H9 (cell line): ENCODE results near the gene APOBEC3A. TPM values are rescaled to one million over a fixed set of nuclear protein-coding genes. Genes with fewer than 3 reads are reported as not detected.
A peak's percentile ranks its signal among the peaks of the same experiment; 100 is the strongest.

ENCODE experiments used
- DNase-seq: peaks from one replicate; pipeline ENCODE4 v3.0.0-alpha.2; 2017
- H2AFZ ChIP-seq: one replicate; pipeline ENCODE4 v1.6.1; 2013; ENCODE audit warnings: mild to moderate bottlenecking, low read length, control low read depth, moderate library complexity
- H2AK5ac ChIP-seq: 2 replicates; pipeline ENCODE4 v1.6.1; 2013; ENCODE audit warnings: low read length, control low read depth, mixed read lengths; ENCODE audit not compliant: insufficient read length
- H2BK120ac ChIP-seq: one replicate; pipeline ENCODE4 v1.6.1; 2013; ENCODE audit warnings: low read depth, mild to moderate bottlenecking, low read length, control low read depth, inconsistent platforms; ENCODE audit not compliant: poor library complexity, severe bottlenecking
- H2BK12ac ChIP-seq: 2 replicates; pipeline ENCODE4 v1.6.1; 2013; ENCODE audit warnings: low read length, control low read depth, mixed read lengths, low read depth; ENCODE audit not compliant: insufficient read length
- H2BK15ac ChIP-seq: 2 replicates; pipeline ENCODE4 v1.6.1; 2013; ENCODE audit warnings: low read depth, low read length, control low read depth
- H2BK20ac ChIP-seq: one replicate; pipeline ENCODE4 v1.6.1; 2013; ENCODE audit warnings: low read depth, mild to moderate bottlenecking, low read length, control low read depth, inconsistent platforms; ENCODE audit not compliant: poor library complexity, severe bottlenecking
- H2BK5ac ChIP-seq: 2 replicates; pipeline ENCODE4 v1.6.1; 2013; ENCODE audit warnings: low read length, control low read depth, mixed read lengths; ENCODE audit not compliant: insufficient read length
- H3K14ac ChIP-seq: 2 replicates; pipeline ENCODE4 v1.6.1; 2013; ENCODE audit warnings: low read length, control low read depth; ENCODE audit not compliant: insufficient read depth
- H3K18ac ChIP-seq: 2 replicates; pipeline ENCODE4 v1.6.1; 2013; ENCODE audit warnings: low read depth, mild to moderate bottlenecking, mixed read lengths, low read length, control low read depth; ENCODE audit not compliant: insufficient read length
- H3K23ac ChIP-seq: 2 replicates; pipeline ENCODE4 v1.6.1; 2013; ENCODE audit warnings: low read length, control low read depth, mixed read lengths, low read depth; ENCODE audit not compliant: insufficient read length
- H3K23me2 ChIP-seq: 2 replicates; pipeline ENCODE4 v1.6.1; 2013; ENCODE audit warnings: low read depth, mild to moderate bottlenecking, mixed read lengths, low read length, control low read depth; ENCODE audit not compliant: insufficient read length, poor library complexity, severe bottlenecking
- H3K27ac ChIP-seq: 2 replicates; pipeline ENCODE4 v1.5.1; 2013; ENCODE audit warnings: low read length, control low read depth, mixed read lengths, low read depth; ENCODE audit not compliant: insufficient read length
- H3K27me3 ChIP-seq: 2 replicates; pipeline ENCODE4 v1.6.1; 2013; ENCODE audit warnings: low read length, control low read depth, inconsistent platforms; ENCODE audit not compliant: insufficient read depth
- H3K4ac ChIP-seq: 2 replicates; pipeline ENCODE4 v1.6.1; 2013; ENCODE audit warnings: low read depth, mild to moderate bottlenecking, control low read depth, inconsistent platforms, low read length, moderate library complexity
- H3K4me1 ChIP-seq: 2 replicates; pipeline ENCODE4 v1.6.1; 2013; ENCODE audit warnings: low read length, control low read depth, inconsistent platforms; ENCODE audit not compliant: insufficient read depth
- H3K4me2 ChIP-seq: 2 replicates; pipeline ENCODE4 v1.6.1; 2013; ENCODE audit warnings: low read length, control low read depth, mixed read lengths; ENCODE audit not compliant: insufficient read length, insufficient read depth
- H3K56ac ChIP-seq: 2 replicates; pipeline ENCODE4 v1.6.1; 2013; ENCODE audit warnings: low read depth, mild to moderate bottlenecking, mixed read lengths, low read length, control low read depth; ENCODE audit not compliant: insufficient read length
- H3K79me1 ChIP-seq: 2 replicates; pipeline ENCODE4 v1.6.1; 2013; ENCODE audit warnings: low read depth, mild to moderate bottlenecking, moderate library complexity, low read length, control low read depth, inconsistent platforms; ENCODE audit not compliant: insufficient read depth, poor library complexity, severe bottlenecking
- H3K79me2 ChIP-seq: 2 replicates; pipeline ENCODE4 v1.6.1; 2013; ENCODE audit warnings: low read length, control low read depth, inconsistent platforms; ENCODE audit not compliant: insufficient read depth
- H3K9ac ChIP-seq: 2 replicates; pipeline ENCODE4 v1.6.1; 2013; ENCODE audit warnings: low read length, control low read depth, mixed read lengths; ENCODE audit not compliant: insufficient read length; ENCODE audit errors: extremely low read depth
- H3K9me3 ChIP-seq: one replicate; pipeline ENCODE4 v1.6.1; 2013; ENCODE audit warnings: low read depth, low read length, inconsistent platforms; ENCODE audit not compliant: control insufficient read depth
- H3T11ph ChIP-seq: one replicate; pipeline ENCODE4 v1.6.1; 2013; ENCODE audit warnings: mild to moderate bottlenecking, low read length, control low read depth, inconsistent platforms
- H4K20me1 ChIP-seq: one replicate; pipeline ENCODE4 v1.6.1; 2013; ENCODE audit not compliant: control insufficient read depth, insufficient read length, insufficient read depth
- H4K5ac ChIP-seq: 2 replicates; pipeline ENCODE4 v1.6.1; 2013; ENCODE audit warnings: low read depth, mild to moderate bottlenecking, mixed read lengths, low read length, control low read depth; ENCODE audit not compliant: insufficient read length
- H4K8ac ChIP-seq: replicated peaks from 2 replicates; pipeline ENCODE4 v1.6.1; 2013; ENCODE audit warnings: low read length, control low read depth, mixed read lengths, low read depth; ENCODE audit not compliant: insufficient read length
- H4K91ac ChIP-seq: 2 replicates; pipeline ENCODE4 v1.6.1; 2013; ENCODE audit warnings: low read depth, mild to moderate bottlenecking, moderate library complexity, mixed read lengths, low read length, control low read depth; ENCODE audit not compliant: insufficient read length
- H3K27ac Mint-ChIP-seq, 3 experiments: 2 replicates in 2 of 3; 3 replicates in 1 of 3; pipeline ENCODE4 v1.8.0; 2020 to 2021; ENCODE audit warnings: mixed read lengths in 3 of 3, mild to moderate bottlenecking in 1 of 3, moderate library complexity in 1 of 3
- H3K27me3 Mint-ChIP-seq: 2 replicates; pipeline ENCODE4 v1.8.0; 2021; ENCODE audit warnings: low read depth, mild to moderate bottlenecking, moderate library complexity, mixed read lengths
- H3K36me3 Mint-ChIP-seq, 3 experiments: 2 replicates in 2 of 3; 3 replicates in 1 of 3; pipeline ENCODE4 v1.8.0; 2020 to 2021; ENCODE audit warnings: low read depth in 3 of 3, mixed read lengths in 3 of 3; ENCODE audit not compliant: insufficient read depth in 1 of 3
- H3K4me1 Mint-ChIP-seq, 2 experiments: 2 replicates each; pipeline ENCODE4 v1.8.0; 2020; ENCODE audit warnings: mixed read lengths in 2 of 2
- H3K4me3 Mint-ChIP-seq, 2 experiments: 2 replicates in 1 of 2; 3 replicates in 1 of 2; pipeline ENCODE4 v1.8.0; 2020 to 2021; ENCODE audit warnings: mild to moderate bottlenecking in 2 of 2, mixed read lengths in 2 of 2, moderate library complexity in 1 of 2
- H3K9me3 Mint-ChIP-seq, 2 experiments: 2 replicates in 1 of 2; 3 replicates in 1 of 2; pipeline ENCODE4 v1.8.0; 2020; ENCODE audit warnings: mild to moderate bottlenecking in 2 of 2, mixed read lengths in 2 of 2, moderate library complexity in 1 of 2
- WGBS: extraction: QIAGEN DNeasy Blood & Tissue Kit; methylation state at CpG from one replicate; pipeline ENCODE4 v1.1.7; 2013; ENCODE audit warnings: missing lambda C conversion rate, low lambda C conversion rate, mixed read lengths; ENCODE audit not compliant: insufficient read length; ENCODE audit errors: extremely low coverage; 5-methylcytosine and 5-hydroxymethylcytosine counted together
- total RNA-seq: library from RNA; stranded (reverse); gene quantifications from 2 replicates; pipeline ENCODE4 v1.2.1, GENCODE V29; 2021
- TF ChIP-seq, protein P1 (sequence below): fragments of 200-600 bp; sonication (generic); conservative IDR thresholded peaks from 3 replicates; pipeline ENCODE4 v1.8.0; 2021; ENCODE audit warnings: antibody characterized with exemption, mild to moderate bottlenecking

The APOBEC3A gene
- total RNA-seq, 1 experiment from 2014 or later: not detected

DNA sequence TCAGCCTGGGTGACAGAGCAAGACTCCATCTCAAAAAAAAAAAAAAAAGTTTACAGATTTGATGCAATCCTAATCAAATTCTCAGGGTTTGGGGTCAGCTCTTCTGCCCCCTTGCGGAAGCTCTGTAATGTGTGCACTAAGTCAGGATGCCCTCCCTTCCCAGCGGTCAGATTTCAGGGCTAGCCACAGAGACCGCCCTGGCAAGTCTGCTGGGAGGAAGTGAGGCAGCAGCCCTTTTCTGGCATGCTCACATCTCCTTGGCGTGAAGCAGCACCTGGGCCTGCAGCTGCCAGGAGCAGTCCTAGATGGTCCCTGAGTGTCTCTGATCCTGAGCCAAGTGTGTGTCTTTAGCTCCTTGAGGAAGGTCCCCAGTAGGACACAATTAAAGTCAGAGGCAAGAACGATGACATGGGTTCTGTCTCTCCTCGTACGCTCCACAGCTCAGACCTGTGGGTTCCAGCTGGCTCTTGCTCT lies 45.8 kb downstream of the APOBEC3A start:
- no peak overlapping the region for H2BK120ac ChIP-seq
- H3K23me2 ChIP-seq: no peaks in the 10 kb centered on the region
- H3K79me1 ChIP-seq: no peaks in the 10 kb centered on the region
- no peak overlapping the region for H4K91ac ChIP-seq
- H3K79me2 ChIP-seq: no peaks in the 10 kb centered on the region
- no peak overlapping the region for H3K23ac ChIP-seq
- H3K4ac ChIP-seq: no peak overlapping the region
- no peaks in the 10 kb centered on the region for H4K20me1 ChIP-seq
- no peak overlapping the region for H4K5ac ChIP-seq
- H2BK5ac ChIP-seq: no peak overlapping the region
- H3K27me3 Mint-ChIP-seq: peaks cover 2% of the 10 kb centered on the region; the same call in 1 of the 2 replicates
- H3K9ac ChIP-seq: no peak overlapping the region
- no peak overlapping the region for H3K4me2 ChIP-seq
- no peak overlapping the region for H2BK20ac ChIP-seq
- H3K27ac ChIP-seq: no peak overlapping the region
- H3K9me3 Mint-ChIP-seq: peaks cover 2% of the 10 kb centered on the region in 2 experiments; a peak in 3 of 5 replicates
- no peak overlapping the region for H3T11ph ChIP-seq
- H3K36me3 Mint-ChIP-seq: peaks cover 0 to 4% (median 0%) of the 10 kb centered on the region in 3 experiments; a peak in 3 of 7 replicates
- H2AFZ ChIP-seq: no peak overlapping the region
- no peak overlapping the region for H4K8ac ChIP-seq
- H3K18ac ChIP-seq: peak overlapping the region; percentile 77
- H3K4me1 ChIP-seq: no peaks in the 10 kb centered on the region; the same call in 1 of the 2 replicates
- peaks cover 20 to 23% of the 10 kb centered on the region in 2 experiments for H3K4me1 Mint-ChIP-seq
- H3K27ac Mint-ChIP-seq: peak overlapping the region in 2 of 3 experiments; percentile 46 to 87; a peak in 5 of 7 replicates
- no peak overlapping the region for H3K14ac ChIP-seq
- no peak overlapping the region for H2BK12ac ChIP-seq
- peak; percentile 91 for DNase-seq
- no peaks in the 10 kb centered on the region for H3K27me3 ChIP-seq
- no peak overlapping the region for H2BK15ac ChIP-seq
- no peak overlapping the region for H3K56ac ChIP-seq
- H3K9me3 ChIP-seq: no peaks in the 10 kb centered on the region
- no peak overlapping the region for H2AK5ac ChIP-seq
- no peak overlapping the region for H3K4me3 Mint-ChIP-seq
- WGBS: no CpG with 5 or more reads among the region's 7 CpGs
- TF ChIP-seq, protein P1, sequence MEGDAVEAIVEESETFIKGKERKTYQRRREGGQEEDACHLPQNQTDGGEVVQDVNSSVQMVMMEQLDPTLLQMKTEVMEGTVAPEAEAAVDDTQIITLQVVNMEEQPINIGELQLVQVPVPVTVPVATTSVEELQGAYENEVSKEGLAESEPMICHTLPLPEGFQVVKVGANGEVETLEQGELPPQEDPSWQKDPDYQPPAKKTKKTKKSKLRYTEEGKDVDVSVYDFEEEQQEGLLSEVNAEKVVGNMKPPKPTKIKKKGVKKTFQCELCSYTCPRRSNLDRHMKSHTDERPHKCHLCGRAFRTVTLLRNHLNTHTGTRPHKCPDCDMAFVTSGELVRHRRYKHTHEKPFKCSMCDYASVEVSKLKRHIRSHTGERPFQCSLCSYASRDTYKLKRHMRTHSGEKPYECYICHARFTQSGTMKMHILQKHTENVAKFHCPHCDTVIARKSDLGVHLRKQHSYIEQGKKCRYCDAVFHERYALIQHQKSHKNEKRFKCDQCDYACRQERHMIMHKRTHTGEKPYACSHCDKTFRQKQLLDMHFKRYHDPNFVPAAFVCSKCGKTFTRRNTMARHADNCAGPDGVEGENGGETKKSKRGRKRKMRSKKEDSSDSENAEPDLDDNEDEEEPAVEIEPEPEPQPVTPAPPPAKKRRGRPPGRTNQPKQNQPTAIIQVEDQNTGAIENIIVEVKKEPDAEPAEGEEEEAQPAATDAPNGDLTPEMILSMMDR: peak; percentile 86
